Activated CD4-positive, alpha-beta T cell treated with anti-CD3 and anti-CD28 coated beads for 36 hours (primary cell): ENCODE results near the gene ENDOD1. TPM values are rescaled to one million over a fixed set of nuclear protein-coding genes. Genes with fewer than 3 reads are reported as not detected.
A peak's percentile ranks its signal among the peaks of the same experiment; 100 is the strongest.

Experiments
- ATAC-seq: fragments of 200-7000 bp; cut with Tn5 transposase; one replicate; pipeline ENCODE4 v1.10.0; 2021; ENCODE audit warnings: mild to moderate bottlenecking, moderate library complexity
- CTCF ChIA-PET: fragments of 350-600 bp; sonication (Branson Sonifier 250); formaldehyde crosslinking; loops from one replicate; lab custom pipeline; 2021; ENCODE audit warnings: antibody characterized with exemption; lab: Charles Lee
- POLR2A ChIA-PET: fragments of 350-600 bp; sonication (Branson Sonifier 250); formaldehyde crosslinking; loops from one replicate; lab custom pipeline; 2021; ENCODE audit warnings: antibody characterized with exemption, inconsistent platforms; lab: Charles Lee
- DNase-seq: peaks from one replicate; pipeline ENCODE4 v3.0.0-alpha.2; 2020
- H3K27ac Mint-ChIP-seq: one replicate; pipeline ENCODE4 v1.8.0; 2021; ENCODE audit warnings: mixed read lengths
- H3K27me3 Mint-ChIP-seq: one replicate; pipeline ENCODE4 v1.8.0; 2021; ENCODE audit warnings: mixed read lengths
- H3K36me3 Mint-ChIP-seq: one replicate; pipeline ENCODE4 v1.8.0; 2021; ENCODE audit warnings: low read depth, mixed read lengths
- H3K4me1 Mint-ChIP-seq: one replicate; pipeline ENCODE4 v1.8.0; 2021; ENCODE audit warnings: mixed read lengths
- H3K4me3 Mint-ChIP-seq: one replicate; pipeline ENCODE4 v1.8.0; 2021; ENCODE audit warnings: mild to moderate bottlenecking, moderate library complexity, mixed read lengths
- H3K9me3 Mint-ChIP-seq: one replicate; pipeline ENCODE4 v1.8.0; 2021; ENCODE audit warnings: low read depth, mixed read lengths
- intact Hi-C, 2 experiments: fragments of 100-400 bp; cut with DNase I in 1 of 2; cut with micrococcal nuclease in 1 of 2; formaldehyde crosslinking; loops; one replicate each; pipeline versions ENCODE4 v1.14.2 to v1.15.1; 2022 to 2024; cut with DNase I, micrococcal nuclease
- total RNA-seq, 2 experiments: library from RNA; stranded (reverse); gene quantifications; one replicate each; pipeline ENCODE4 v1.2.3, GENCODE V29; 2021

The ENDOD1 gene
- total RNA-seq, 2 experiments from 2014 or later = 11.1 to 13.1 TPM

DNA sequence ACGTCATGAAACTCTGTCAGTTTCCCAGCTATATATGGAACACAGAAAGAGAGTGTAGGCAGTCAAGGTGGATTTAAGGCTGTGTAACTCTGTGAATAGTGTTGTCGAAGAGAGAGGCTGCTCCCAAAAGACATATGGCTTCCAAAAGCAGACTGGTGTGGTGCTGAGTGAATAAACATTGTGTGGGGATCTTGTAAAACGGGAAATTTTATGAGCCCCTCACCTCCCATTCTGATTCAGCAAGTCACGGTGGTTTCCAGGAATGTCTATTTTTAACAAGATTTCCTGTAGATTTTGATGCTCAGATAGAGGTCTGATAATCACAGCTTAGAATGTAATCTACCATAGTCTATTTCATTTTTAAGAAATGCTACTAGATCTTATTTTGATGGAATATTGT lies 73.5 kb downstream of the ENDOD1 start:
- intact Hi-C loops = no loop called here
- ATAC-seq = no peak

DNA sequence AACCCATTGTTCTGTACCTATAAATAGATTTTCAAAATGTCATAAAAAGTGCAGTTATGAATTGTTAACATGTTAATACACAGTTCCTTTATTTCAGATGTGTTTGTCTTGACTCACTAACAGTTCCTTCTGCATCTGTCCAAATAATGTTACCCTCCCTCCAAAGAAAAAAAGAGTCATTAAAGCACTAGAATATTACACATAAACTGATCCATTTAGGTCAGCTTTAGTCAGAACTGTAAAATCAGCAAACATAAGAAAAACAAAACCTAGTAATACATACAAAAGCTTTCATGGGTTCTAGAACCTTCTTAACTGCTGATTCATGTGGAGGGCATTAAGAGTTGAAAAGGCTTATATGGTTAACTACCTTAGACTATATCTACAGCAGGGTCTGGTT lies 76.0 kb downstream of the ENDOD1 start:
- H3K4me1 Mint-ChIP-seq = peaks cover 19% of the 10 kb centered on the region
- DNase-seq (no peak), ATAC-seq (peak; percentile 47)
- no peaks in the 10 kb centered on the region for H3K27me3 Mint-ChIP-seq
- no peak overlapping the region for H3K4me3 Mint-ChIP-seq
- ChIA-PET POLR2A (no interaction called here), CTCF (interaction anchor here (0.7 to 2.3 kb wide), 6 partner anchors 11 to 540 kb away, joined by 3 to 9 read pairs (median 4); no protein-coding TSS in a partner anchor)
- H3K36me3 Mint-ChIP-seq = peaks cover 4% of the 10 kb centered on the region
- intact Hi-C loops = no loop called here
- no peaks in the 10 kb centered on the region for H3K9me3 Mint-ChIP-seq
- no peak overlapping the region for H3K27ac Mint-ChIP-seq

More for the DNA sequence above, 73.5 kb downstream of the ENDOD1 start:
- Mint-ChIP-seq H3K27me3 (no peaks in the 10 kb centered on the region), H3K9me3 (peaks cover 3% of the 10 kb centered on the region), H3K4me1 (peaks cover 22% of the 10 kb centered on the region), H3K27ac (peak overlapping the region; percentile 80), H3K36me3 (peaks cover 4% of the 10 kb centered on the region), H3K4me3 (no peak overlapping the region)
- no peak for DNase-seq
- CTCF ChIA-PET = interaction anchor here (2.3 kb wide), 1 partner anchor 8 kb away, joined by 9 read pairs; no protein-coding TSS in a partner anchor
- POLR2A ChIA-PET = no interaction called here

DNA sequence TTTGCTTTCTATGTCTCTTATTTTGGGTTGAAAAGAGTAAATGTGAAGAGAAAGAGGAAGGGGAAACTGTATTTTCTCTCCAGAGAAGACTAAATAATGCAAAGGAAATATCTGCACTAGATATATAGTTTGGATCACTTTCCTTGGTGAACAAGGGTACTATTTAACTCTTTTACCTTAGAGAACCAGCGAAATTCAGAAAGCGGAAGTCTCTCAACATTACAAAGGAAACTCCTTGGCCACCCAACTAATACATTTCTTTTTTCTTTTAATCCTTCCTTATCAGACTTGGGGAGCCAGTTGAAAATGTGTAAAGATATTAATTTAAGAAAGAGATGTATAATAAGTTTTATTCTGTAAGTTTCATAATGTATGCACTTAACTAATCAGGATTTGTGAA lies 77.1 kb downstream of the ENDOD1 start:
- CTCF ChIA-PET = interaction anchor here (0.6 to 1.5 kb wide), 3 partner anchors 13 to 1297 kb away, joined by 3 to 9 read pairs (median 4); no protein-coding TSS in a partner anchor
- POLR2A ChIA-PET = no interaction called here
- intact Hi-C loops = no loop called here

DNA sequence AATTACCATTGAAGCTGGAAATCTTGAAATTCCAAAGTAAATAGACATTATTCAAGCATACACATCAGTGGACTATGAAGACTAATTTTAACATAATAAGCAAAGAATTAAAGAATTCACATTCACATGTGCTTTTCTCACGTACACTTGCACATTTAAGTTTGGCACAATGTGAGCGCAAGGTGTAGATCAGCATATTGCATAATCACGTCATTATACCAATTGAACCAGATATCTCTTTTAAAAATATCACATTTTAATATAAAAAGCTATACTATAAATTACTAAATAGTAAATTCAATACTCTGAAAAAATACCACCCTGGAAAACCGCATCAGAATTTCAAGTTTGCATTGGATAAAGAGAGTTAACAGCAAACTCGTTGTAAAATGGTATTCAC lies 80.6 kb downstream of the ENDOD1 start:
- Mint-ChIP-seq H3K4me3 (no peak overlapping the region), H3K9me3 (no peaks in the 10 kb centered on the region), H3K36me3 (peaks cover 4% of the 10 kb centered on the region), H3K27me3 (no peaks in the 10 kb centered on the region), H3K27ac (no peak overlapping the region), H3K4me1 (peaks cover 2% of the 10 kb centered on the region)
- CTCF ChIA-PET = interaction anchor here (0.8 to 1.5 kb wide), 2 partner anchors 10 to 666 kb away, joined by 3 to 6 read pairs; no protein-coding TSS in a partner anchor
- POLR2A ChIA-PET = no interaction called here
- DNase-seq = no peak
- intact Hi-C loops = no loop called here
- ATAC-seq = no peak

More for the DNA sequence above, 77.1 kb downstream of the ENDOD1 start:
- Mint-ChIP-seq H3K27ac (no peak overlapping the region), H3K4me3 (no peak overlapping the region), H3K36me3 (peaks cover 4% of the 10 kb centered on the region), H3K4me1 (peaks cover 19% of the 10 kb centered on the region), H3K27me3 (no peaks in the 10 kb centered on the region), H3K9me3 (no peaks in the 10 kb centered on the region)
- DNase-seq = no peak
- no peak for ATAC-seq

DNA sequence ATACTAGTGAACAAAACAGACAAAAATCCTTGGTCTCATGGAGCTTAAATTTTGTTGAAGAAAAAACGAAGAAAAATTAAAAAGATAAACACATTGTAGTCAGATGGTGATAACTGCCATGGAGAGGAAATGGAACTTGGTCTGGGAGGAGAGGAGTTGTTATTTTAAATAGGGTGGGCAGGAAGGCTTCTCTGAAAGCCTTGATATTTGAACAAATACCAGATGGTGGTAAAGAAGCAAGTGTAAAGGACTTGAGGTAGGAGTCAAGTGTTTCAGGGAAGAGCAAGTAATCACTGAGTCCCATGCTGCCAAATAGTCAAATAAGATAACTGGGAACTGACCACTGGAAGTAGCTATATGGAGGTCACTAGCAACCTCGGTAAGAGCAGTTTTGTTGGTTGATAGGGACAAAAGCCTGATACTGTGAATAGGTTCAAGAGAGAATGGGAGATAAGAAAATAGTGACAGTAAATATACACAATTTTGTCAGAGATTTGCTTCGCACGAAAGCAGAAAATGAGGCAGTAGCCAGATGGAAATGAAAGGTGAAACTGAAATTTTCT lies 86.3 kb downstream of the ENDOD1 start:
- Mint-ChIP-seq H3K4me3 (no peak overlapping the region), H3K27ac (no peak overlapping the region), H3K27me3 (no peaks in the 10 kb centered on the region), H3K4me1 (peaks cover 3% of the 10 kb centered on the region), H3K36me3 (peaks cover 10% of the 10 kb centered on the region), H3K9me3 (no peaks in the 10 kb centered on the region)
- ChIA-PET POLR2A (no interaction called here), CTCF (interaction anchor here (1.2 to 1.7 kb wide), 3 partner anchors 10 to 16 kb away, joined by 3 to 5 read pairs (median 3); no protein-coding TSS in a partner anchor)
- ATAC-seq (no peak), DNase-seq (no peak)
- intact Hi-C loops = no loop called here

Other genes starting within 250 kb of the ENDOD1 start
- gene CWC15, start 116.3 kb upstream of the ENDOD1 start, total RNA-seq = 10 to 100 TPM; 74.7 to 85.0 TPM
- gene KDM4D, start 116.1 kb upstream of the ENDOD1 start, total RNA-seq = 1 to 10 TPM; 1.5 to 1.8 TPM
- gene KDM4E, start 64.6 kb upstream of the ENDOD1 start, total RNA-seq = not detected
- not detected for gene KDM4F, start 40.4 kb upstream of the ENDOD1 start, total RNA-seq
- gene SRSF8, start 22.9 kb upstream of the ENDOD1 start, total RNA-seq = 10 to 100 TPM; 23.7 to 26.5 TPM
- 10 to 100 TPM in 1 of 2 experiments, 1 to 10 TPM in 1; 8.4 to 12.3 TPM for gene SESN3, start 141.4 kb downstream of the ENDOD1 start, total RNA-seq